Endodermal cell (in vitro differentiated cells): ENCODE data around the gene COX7B2. TPM values are rescaled to one million over a fixed set of nuclear protein-coding genes. Genes with fewer than 3 reads are reported as not detected.

Experiments used
- DNase-seq: peaks from one replicate; pipeline ENCODE4 v3.0.0-alpha.2; 2017
- H3K27ac ChIP-seq: 2 replicates; pipeline ENCODE4 v1.5.1; 2013; ENCODE audit warnings: mild to moderate bottlenecking, low read depth, low read length, moderate library complexity
- H3K27me3 ChIP-seq: 2 replicates; pipeline ENCODE4 v1.6.1; 2013; ENCODE audit warnings: mild to moderate bottlenecking, low read length, moderate library complexity; ENCODE audit not compliant: insufficient read depth, control insufficient read depth, poor library complexity, severe bottlenecking
- H3K36me3 ChIP-seq: 2 replicates; pipeline ENCODE4 v1.7.0; 2013; ENCODE audit warnings: mild to moderate bottlenecking, low read length, moderate library complexity; ENCODE audit not compliant: control insufficient read depth, insufficient read depth
- H3K4me1 ChIP-seq: one replicate; pipeline ENCODE4 v1.7.0; 2013; ENCODE audit warnings: low read length; ENCODE audit not compliant: control insufficient read depth, insufficient read depth
- H3K4me3 ChIP-seq: 2 replicates; pipeline ENCODE4 v1.5.1; 2013; ENCODE audit warnings: mild to moderate bottlenecking, low read length, moderate library complexity
- H3K9ac ChIP-seq: 2 replicates; pipeline ENCODE4 v1.6.1; 2013; ENCODE audit warnings: mild to moderate bottlenecking, low read length, moderate library complexity; ENCODE audit not compliant: poor library complexity, severe bottlenecking; ENCODE audit errors: extremely low read depth
- H3K9me3 ChIP-seq: 2 replicates; pipeline ENCODE4 v1.6.1; 2013; ENCODE audit warnings: mild to moderate bottlenecking, low read length, moderate library complexity; ENCODE audit not compliant: control insufficient read depth
- H3K27ac Mint-ChIP-seq: 2 replicates; pipeline ENCODE4 v1.8.0; 2020; ENCODE audit warnings: mixed read lengths
- H3K27me3 Mint-ChIP-seq: 2 replicates; pipeline ENCODE4 v1.8.0; 2021; ENCODE audit warnings: mild to moderate bottlenecking, mixed read lengths; ENCODE audit not compliant: insufficient read depth
- H3K36me3 Mint-ChIP-seq: 2 replicates; pipeline ENCODE4 v1.8.0; 2020; ENCODE audit warnings: low read depth, mixed read lengths
- H3K4me1 Mint-ChIP-seq: 2 replicates; pipeline ENCODE4 v1.8.0; 2020; ENCODE audit warnings: mixed read lengths
- H3K4me3 Mint-ChIP-seq: 2 replicates; pipeline ENCODE4 v1.8.0; 2020; ENCODE audit warnings: mild to moderate bottlenecking, moderate library complexity, mixed read lengths
- H3K9me3 Mint-ChIP-seq: 2 replicates; pipeline ENCODE4 v1.8.0; 2020; ENCODE audit warnings: mild to moderate bottlenecking, mixed read lengths
- WGBS, 2 experiments: methylation state at CpG; one replicate each; pipeline versions ENCODE4 v1.1.5 to v1.1.7; 2013; ENCODE audit warnings: missing lambda C conversion rate in 2 of 2, mixed read lengths in 1 of 2; ENCODE audit not compliant: insufficient coverage in 1 of 2, insufficient read length in 1 of 2; 5-methylcytosine and 5-hydroxymethylcytosine counted together
- total RNA-seq, 2 donors: library from RNA; stranded (reverse); fragmentation: NEBNext Ultra II Directional in 1 of 2; extraction: Animal tissue kit (Norgen Biotek cat#: 25700) in 1 of 2; gene quantifications; 2 replicates in 1 of 2; 3 replicates in 1 of 2; pipeline ENCODE4 v1.2.1, GENCODE V29; 2021
- TF ChIP-seq, protein P1 (sequence below): fragments of 200-600 bp; sonication (generic); conservative IDR thresholded peaks from 2 replicates; pipeline ENCODE4 v1.5.0; 2021; ENCODE audit warnings: antibody characterized with exemption, mild to moderate bottlenecking

COX7B2 gene
- total RNA-seq, 2 donors from 2014 or later: not detected

DNA sequence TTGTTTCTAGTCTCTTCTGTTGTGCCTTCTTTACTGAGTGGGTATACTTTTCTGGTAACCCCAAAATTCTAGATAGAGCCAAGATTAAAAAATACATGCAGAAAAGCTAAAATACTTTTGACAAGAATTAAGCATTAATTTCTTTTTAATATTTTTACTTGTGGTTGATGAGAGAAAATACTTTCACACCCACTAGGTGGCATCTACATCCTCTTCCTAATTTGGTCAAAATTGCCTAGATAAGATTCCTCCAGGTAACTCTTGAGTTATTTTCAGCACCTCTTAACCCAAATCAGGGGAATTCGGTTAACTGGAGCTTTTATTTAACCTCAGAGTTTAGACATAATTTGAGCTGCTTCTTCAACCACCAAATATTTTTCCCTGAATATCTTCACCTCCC, 28.4 kb upstream of the COX7B2 start:
- TF ChIP-seq, protein P1, sequence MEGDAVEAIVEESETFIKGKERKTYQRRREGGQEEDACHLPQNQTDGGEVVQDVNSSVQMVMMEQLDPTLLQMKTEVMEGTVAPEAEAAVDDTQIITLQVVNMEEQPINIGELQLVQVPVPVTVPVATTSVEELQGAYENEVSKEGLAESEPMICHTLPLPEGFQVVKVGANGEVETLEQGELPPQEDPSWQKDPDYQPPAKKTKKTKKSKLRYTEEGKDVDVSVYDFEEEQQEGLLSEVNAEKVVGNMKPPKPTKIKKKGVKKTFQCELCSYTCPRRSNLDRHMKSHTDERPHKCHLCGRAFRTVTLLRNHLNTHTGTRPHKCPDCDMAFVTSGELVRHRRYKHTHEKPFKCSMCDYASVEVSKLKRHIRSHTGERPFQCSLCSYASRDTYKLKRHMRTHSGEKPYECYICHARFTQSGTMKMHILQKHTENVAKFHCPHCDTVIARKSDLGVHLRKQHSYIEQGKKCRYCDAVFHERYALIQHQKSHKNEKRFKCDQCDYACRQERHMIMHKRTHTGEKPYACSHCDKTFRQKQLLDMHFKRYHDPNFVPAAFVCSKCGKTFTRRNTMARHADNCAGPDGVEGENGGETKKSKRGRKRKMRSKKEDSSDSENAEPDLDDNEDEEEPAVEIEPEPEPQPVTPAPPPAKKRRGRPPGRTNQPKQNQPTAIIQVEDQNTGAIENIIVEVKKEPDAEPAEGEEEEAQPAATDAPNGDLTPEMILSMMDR: peak; percentile 67
- no peaks in the 10 kb centered on the region for H3K27me3 ChIP-seq
- WGBS, 2 experiments: 40 to 75% methylated on average over 1 of the region's 1 CpG
- Mint-ChIP-seq H3K27me3 (no peaks in the 10 kb centered on the region), H3K27ac (no peak overlapping the region), H3K4me3 (no peak overlapping the region), H3K9me3 (no peaks in the 10 kb centered on the region), H3K36me3 (no peaks in the 10 kb centered on the region), H3K4me1 (no peaks in the 10 kb centered on the region)
- H3K9me3 ChIP-seq: no peaks in the 10 kb centered on the region
- no peaks in the 10 kb centered on the region for H3K4me1 ChIP-seq
- no peaks in the 10 kb centered on the region for H3K36me3 ChIP-seq
- no peak overlapping the region for H3K27ac ChIP-seq
- no peak overlapping the region for H3K9ac ChIP-seq
- no peak overlapping the region for H3K4me3 ChIP-seq
- no peak for DNase-seq

DNA sequence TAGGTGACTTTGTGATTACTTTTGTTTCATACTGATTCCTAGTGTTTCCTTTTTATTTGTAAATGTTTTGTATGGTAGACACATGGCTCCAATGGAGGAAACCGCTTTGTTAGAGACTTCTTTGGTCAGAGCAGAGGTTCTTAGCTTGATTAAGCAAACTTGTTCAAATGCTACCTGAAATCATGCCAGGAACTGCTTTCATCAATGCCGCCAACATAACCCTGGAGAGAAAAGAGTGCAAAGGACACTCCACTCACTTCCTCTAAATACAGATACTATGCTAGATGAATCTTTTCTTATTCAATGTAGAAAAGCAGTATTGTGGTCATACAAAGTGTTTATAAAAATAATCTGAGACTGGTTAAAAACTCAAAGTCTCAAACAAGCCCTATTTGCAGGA, 25.7 kb upstream of the COX7B2 start:
- DNase-seq: no peak
- Histone ChIP-seq H3K9ac (no peak overlapping the region), H3K9me3 (no peaks in the 10 kb centered on the region), H3K36me3 (no peaks in the 10 kb centered on the region), H3K4me1 (no peaks in the 10 kb centered on the region), H3K27me3 (no peaks in the 10 kb centered on the region), H3K27ac (no peak overlapping the region), H3K4me3 (no peak overlapping the region)
- 85 to 100% methylated on average over 1 to 2 of the region's 2 CpGs for WGBS, 2 experiments
- H3K27me3 Mint-ChIP-seq: no peaks in the 10 kb centered on the region
- no peak overlapping the region for H3K27ac Mint-ChIP-seq
- TF ChIP-seq, protein P1: no peak
- H3K4me3 Mint-ChIP-seq: no peak overlapping the region
- H3K9me3 Mint-ChIP-seq: no peaks in the 10 kb centered on the region
- H3K4me1 Mint-ChIP-seq: peaks cover 3% of the 10 kb centered on the region
- no peaks in the 10 kb centered on the region for H3K36me3 Mint-ChIP-seq

DNA sequence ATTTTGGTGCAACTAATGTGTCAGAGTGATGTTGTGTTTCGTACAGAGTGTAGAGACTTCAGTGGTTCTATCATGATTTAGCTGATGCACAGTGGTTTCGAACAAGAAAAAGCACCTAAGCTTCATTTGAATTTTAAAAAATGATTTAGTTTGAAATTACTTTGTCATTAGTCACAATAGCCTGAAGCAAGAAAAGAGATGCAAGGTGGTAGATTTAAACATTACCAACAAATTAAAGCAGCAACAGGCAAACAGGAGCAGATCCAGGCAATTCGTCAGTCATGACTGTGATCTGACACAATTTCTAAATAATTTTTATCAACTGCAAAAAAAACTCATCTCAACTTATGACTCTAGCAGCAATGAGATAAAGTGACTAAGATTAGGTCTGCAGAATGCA, 24.6 kb upstream of the COX7B2 start:
- no peaks in the 10 kb centered on the region for H3K9me3 Mint-ChIP-seq
- H3K27me3 Mint-ChIP-seq: no peaks in the 10 kb centered on the region
- no peak overlapping the region for H3K4me3 Mint-ChIP-seq
- TF ChIP-seq, protein P1: no peak
- Histone ChIP-seq H3K27ac (no peak overlapping the region), H3K9ac (no peak overlapping the region), H3K36me3 (no peaks in the 10 kb centered on the region), H3K4me3 (no peak overlapping the region), H3K27me3 (no peaks in the 10 kb centered on the region), H3K9me3 (no peaks in the 10 kb centered on the region), H3K4me1 (no peaks in the 10 kb centered on the region)
- no peak for DNase-seq
- no peaks in the 10 kb centered on the region for H3K36me3 Mint-ChIP-seq
- no peak overlapping the region for H3K27ac Mint-ChIP-seq
- peaks cover 3% of the 10 kb centered on the region for H3K4me1 Mint-ChIP-seq
- WGBS, 2 experiments: 88% methylated on average over 3 of the region's 3 CpGs; no CpG with 5 or more reads in 1 of the 2 experiments
